NCI-H524 treated with DMSO at 0.1 percent for 48 hours (cell line): Measurements from ENCODE around the gene NKX6-1.

Experiments used
- DNase-seq: peaks from one replicate; lab custom pipeline; 2025; lab: John Stamatoyannopoulos, UW

Gene NKX6-1

GRCh38 chr4:84498203-84498934 lies 723 bp downstream of the NKX6-1 start:
- DNase-seq: no peak

DNA sequence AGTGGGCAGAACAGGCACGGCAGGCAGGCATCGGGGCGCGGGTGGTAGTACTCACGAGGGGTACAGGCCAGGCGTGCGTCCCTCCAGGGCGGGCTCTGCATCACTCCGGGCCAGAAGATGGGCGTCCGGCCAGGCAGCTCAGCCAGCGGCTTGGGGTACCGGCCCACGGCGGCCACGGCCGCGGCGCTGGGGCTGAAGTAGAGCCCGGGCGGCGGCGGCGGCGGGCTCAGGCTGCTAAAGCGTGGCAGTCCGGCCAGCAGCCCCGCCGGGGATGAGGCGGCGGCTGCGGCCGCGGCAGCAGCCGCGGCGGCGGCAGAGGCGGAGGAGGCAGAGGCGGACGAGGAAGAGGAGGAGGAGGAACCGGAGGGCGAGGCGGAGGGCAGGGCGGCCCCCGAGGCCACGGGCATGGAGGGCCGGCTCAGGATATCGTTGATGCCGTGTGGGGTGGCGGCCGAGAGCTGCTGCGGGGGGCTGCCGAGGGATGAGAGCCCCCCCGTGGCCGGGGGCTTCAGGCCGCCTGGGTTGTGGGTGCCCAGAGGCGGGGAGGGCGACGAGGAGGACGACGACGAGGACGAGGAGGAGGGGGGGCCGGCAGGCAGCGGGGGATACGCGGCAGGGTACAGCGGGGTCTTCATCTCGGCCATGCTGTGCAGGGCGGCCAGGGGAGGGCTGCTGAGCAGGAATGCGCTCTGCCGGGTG lies 1.4 kb downstream of the NKX6-1 start:
- no peak for DNase-seq

- no peak for DNase-seq
These were observed 2.2 kb downstream of the NKX6-1 start for GRCh38 chr4:84496706-84497503.

GRCh38 chr4:84496331-84496705 lies 2.8 kb downstream of the NKX6-1 start:
- no peak for DNase-seq

DNA sequence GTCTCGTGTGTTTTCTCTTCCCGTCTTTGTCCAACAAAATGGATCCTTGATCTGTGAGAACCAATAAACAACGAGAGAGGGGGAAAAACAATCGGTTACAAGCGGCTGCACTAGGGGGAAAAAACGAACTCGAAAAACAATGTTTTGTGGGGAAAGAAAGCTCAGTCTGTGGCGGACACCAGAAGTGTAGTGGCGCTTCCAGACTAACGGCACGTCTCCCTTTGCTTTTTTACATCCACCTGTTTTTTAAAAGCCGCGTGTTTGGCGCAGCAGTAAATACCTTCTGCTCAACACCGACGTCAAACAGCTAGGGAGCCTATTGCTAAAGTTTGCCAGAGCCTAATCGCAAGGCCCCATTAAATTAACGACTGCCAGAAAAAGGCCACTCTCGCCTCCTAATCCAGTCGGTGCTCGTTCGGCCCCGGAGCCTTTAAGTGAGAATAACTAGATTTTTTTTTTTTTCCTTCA lies 3.3 kb downstream of the NKX6-1 start:
- no peak for DNase-seq

- no peak for DNase-seq
These were observed 3.8 kb downstream of the NKX6-1 start for GRCh38 chr4:84495118-84495793.

- no peak for DNase-seq
These were observed 4.6 kb downstream of the NKX6-1 start for GRCh38 chr4:84494531-84494930.

GRCh38 chr4:84494076-84494475 lies 5.0 kb downstream of the NKX6-1 start:
- no peak for DNase-seq

DNA sequence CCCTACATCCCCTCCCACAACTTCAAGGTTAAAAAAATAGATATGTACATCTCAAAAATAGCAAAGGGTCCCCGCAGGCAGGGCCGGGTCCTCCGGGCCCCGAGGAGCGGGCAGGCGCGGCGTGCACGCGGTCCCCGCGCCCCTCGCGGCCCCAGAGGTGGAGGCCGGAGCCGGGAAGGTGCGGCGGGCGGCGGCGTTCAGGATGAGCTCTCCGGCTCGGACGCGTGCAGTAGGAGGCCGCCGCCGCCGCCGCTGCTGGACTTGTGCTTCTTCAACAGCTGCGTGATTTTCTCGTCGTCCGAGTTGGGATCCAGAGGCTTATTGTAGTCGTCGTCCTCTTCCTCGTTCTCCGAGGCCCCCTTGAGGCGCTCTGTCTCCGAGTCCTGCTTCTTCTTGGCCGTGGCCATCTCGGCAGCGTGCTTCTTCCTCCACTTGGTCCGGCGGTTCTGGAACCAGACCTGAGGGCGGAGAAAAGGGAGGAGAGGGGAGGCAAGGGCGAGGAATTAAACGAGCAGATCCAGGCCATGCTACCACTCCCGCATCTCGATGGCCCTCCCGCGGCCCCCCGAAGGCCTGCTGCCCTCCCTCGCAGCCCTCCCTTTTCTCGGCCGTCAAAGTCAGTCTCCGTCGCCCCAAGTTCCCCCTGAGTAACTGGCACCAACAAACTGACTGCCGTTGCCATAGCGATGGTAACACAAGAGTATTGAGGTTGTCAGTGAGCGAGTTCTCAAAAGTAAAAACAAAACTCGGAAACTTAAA lies 5.8 kb downstream of the NKX6-1 start:
- DNase-seq: no peak

GRCh38 chr4:84492737-84493091 lies 6.4 kb downstream of the NKX6-1 start:
- no peak for DNase-seq

DNA sequence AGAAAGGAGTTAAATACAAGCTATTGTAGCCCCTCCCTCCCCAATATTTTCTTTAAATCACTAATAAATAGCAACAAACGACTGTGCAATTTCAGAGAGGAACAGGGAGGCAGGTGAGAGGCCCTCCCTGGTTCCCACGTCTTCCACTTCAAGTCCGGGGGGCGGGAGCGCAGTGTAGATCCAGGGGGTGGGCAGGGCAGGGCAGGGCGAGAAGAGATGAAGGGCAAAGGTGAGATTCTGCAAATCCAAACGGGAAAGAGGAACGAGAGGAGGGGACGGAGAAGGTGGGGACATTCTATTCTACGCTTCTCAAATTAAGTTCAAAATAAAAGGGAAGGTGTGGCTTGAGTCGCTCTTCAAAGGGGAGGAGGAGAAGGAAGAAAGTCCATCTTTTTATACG lies 6.8 kb downstream of the NKX6-1 start:
- no peak for DNase-seq

DNA sequence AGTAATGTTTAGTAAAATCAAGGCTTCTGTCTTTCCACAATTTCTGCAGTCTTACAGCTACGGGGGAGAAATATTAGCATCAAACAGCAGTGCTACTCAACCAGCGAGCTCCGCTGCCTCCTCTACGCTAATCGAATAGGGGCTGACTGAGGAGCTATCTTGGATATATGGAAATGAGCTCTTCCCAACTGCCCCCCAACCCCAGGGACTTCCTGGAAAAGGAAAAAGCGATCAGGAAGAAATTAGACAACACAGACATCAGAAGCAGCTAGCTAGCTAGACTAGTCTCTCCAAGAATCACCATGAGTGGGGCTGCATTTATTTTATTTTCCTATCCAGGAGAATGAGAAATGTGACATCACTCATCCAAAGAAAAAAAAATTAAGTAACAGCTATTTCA lies 7.6 kb downstream of the NKX6-1 start:
- DNase-seq: no peak

DNA sequence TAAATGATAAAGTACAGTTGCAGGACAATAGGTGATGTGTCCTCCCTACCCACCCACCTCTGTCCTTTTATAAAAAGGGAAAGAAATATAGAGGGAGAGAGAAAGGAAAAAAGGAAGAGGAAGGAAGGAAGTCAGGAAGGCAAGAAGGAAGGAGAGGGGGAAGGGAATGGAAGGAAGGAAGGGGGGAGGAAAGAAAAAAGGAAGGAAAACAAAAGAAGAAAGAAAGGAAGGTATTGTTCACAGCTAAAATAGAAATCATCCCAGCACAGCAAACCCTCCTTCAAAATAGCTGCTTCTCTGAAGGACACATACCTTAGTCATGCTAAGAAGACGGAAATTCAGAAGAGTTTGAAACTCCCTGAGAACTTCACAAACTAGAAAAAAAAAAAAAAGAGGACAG lies 8.4 kb downstream of the NKX6-1 start:
- DNase-seq: no peak

DNA sequence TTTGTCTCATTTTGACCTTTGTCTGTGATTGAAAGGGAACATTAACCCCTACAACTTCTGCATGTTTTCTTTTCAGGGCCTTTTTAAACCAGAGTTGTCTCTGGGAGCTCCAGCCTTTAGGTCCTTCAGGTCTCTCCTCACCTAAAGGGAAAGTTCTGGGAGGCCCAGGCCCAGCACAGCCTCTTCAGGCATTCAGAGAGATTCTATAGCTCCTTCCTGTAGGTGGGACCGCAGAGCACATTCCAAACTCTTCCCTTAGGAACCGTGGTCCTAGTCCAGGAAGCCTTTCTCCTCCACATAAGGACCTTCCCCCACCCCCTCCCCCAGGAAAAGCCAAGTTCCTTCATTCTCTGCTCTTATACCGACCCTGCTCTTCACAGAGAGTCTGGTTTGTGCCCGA lies 14.9 kb downstream of the NKX6-1 start:
- DNase-seq: no peak

GRCh38 chr4:84483688-84484087 lies 15.4 kb downstream of the NKX6-1 start:
- no peak for DNase-seq

DNA sequence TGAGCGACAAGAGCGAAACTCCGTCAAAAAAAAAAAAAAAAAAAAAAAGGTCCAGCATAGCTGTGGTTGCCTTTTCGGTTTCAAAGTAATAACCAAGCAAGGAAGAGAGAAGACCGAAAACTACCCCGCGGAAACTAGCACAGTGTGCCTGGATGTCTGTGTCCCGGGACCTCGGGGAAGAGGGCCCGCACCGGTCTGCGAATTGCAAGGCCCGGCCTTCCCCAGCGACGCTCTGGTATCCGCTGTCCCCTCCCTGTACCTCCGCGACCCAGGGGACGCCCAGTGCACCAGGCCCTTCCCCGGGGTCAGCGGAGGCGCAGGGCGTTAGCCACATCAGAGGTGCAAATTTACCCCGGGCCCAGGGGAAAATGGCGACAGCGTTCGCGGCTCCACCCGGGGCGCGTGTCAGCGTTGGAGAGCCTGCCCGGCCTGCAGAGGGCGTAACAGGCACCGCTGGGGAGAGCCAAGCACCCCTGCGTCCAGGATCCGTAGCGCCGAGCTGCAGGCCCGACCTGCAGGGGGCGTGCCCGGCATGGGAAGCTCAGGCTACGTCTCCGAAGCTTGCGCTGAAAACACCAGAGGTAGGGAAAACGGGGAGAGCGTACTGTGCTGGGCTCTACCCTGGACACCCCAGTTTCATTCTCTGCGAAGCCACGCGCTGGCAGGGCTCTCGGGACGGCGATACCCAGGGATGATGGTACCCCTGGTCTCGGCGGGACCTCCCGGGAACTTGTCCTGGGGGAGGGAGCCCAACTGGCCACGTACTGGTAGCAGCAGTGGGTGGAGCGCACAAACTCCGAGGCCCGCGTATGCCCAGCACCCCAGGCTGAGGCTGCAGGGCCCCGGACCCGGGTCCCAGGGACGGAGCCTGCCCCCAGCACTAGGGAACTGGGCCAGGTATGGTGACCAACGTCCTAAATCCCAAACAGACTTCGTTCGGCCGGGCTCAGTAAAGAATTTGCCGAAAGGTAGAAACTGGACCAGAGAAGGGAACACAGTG lies 16.2 kb downstream of the NKX6-1 start:
- no peak for DNase-seq

DNA sequence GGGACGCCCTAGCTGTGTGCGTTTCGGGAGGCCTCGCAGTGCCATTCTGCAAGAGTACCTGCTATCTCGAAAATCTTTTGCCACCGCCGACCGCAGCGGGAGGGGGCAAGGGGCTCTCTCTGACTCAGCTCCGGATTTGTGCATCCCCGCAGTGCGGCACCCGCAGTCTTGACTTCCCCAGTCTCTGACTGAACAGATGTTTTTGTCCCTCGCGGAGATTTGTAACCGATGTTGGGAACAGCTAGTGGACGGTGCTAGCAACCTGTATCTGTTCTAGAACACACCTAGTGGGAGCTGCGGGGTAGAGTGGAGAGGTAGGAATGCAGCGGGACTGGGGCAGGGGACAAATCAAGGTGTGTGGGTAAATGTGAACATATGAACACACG lies 17.2 kb downstream of the NKX6-1 start:
- DNase-seq: no peak

DNA sequence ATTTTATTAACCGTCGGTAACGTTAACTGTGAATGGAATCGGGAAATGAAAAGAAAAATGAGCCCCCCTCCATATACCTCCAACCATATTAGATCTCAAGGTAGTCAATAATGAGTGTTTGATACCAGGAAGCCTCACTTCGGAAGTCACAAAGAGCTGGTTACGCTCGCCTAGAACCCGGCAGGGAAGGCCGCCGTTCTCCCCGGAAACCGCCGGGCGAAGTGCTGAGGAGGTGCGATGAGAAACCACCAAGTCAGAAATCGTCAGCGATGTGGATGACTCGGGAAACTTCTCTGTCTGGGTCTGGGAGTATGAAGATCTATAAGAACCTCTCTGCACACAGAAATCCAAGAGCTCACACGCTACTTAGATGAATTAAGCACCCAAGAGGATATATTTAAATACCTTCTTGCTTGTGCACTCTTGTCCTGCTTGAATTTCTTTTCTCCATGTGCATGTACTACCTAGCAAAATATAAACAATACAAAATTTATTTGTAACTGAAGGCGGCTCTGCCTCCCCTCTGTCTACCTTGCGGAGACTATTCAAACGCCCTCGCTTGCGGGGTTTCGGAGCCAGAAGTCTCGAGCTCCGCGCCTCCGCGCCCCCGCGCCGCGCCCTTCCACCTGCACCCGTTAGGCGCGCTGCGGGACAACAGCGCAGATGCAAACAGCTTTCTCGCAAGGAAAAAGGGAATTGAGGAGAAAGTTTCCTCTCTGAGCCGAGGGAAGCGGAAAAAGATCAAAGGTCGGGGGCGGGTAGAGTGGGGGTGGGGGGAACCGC lies 17.8 kb downstream of the NKX6-1 start:
- DNase-seq: no peak

DNA sequence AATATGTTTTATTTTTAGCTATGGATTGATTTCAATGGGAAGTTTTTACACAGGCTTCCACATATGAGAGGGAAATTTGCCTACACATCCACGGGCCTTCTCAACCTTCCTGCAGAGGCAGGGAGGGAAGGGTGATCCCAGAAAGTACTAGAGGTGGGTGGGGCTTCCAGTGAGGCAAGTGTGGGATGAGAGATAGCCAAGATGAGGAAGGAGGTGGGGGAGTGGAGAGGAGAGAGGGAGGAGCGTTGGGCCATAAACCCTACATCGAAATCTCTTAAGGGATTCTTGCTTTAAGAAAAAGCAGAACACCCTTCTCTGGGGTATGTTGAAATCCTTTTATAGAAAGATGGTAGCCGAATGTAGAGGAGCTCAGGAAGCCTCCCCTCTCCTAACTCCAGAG lies 19.0 kb downstream of the NKX6-1 start:
- DNase-seq: no peak

DNA sequence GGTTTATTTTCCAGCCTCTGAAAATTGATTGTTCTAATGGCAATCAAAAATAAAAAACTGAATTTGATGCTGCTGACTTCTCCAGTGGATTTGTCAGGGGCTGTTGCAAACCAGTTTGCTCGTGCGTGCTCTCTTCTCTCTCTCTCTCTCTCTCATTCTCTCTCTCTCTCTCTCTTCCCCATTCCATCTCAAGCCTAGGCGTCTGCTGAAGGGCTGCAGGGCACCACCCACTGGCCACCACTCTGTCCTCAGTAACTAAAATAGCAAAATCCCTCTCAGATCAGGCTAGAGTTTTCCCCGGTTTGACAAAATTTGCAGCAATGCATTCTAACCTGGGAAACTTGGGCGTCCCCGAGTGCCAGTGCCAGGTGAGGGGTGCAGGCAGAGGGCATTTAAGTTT lies 19.4 kb downstream of the NKX6-1 start:
- DNase-seq: no peak
